ENCODE measurements around the gene GRID1. TPM values are rescaled to one million over a fixed set of nuclear protein-coding genes. Genes with fewer than 3 reads are reported as not detected.

Gene GRID1
- total and polyA plus RNA-seq, 10 of the 15 experiments (the other 5 are each of a cell fraction or from before 2014, with no cell fraction given), result 0.04 to 0.62 (median 0.08) TPM; not detected in 5

GRCh38 chr10:85902051-85902450, 464.5 kb downstream of the GRID1 start:
- H3K4me2 ChIP-seq (ENCODE audit: control insufficient read depth, insufficient read depth), result no peak overlapping the region
- in situ Hi-C loops (cut with MboI), result no loop called here
- RAD21 ChIA-PET (ENCODE audit: unreplicated experiment), result no interaction called here
- ATAC-seq (no peak), FAIRE-seq (no peak), DNase-seq (ENCODE audit: low read depth, low spot score) (no peak)
- H3K9me3 ChIP-seq (replicated peaks; ENCODE audit: control insufficient read depth, insufficient read depth, low read length), result no peaks in the 10 kb centered on the region; the same call in 2 of the 3 replicates
- SMC1A ChIA-PET (ENCODE audit: uncharacterized antibody, unreplicated experiment), result interaction anchor here (0.7 to 1.1 kb wide), 3 partner anchors 12 to 32 kb away, joined by 3 read pairs; no protein-coding TSS in a partner anchor
- H2AFZ ChIP-seq (ENCODE audit: control insufficient read depth, low read depth, low read length), result no peak overlapping the region
- H3K79me2 ChIP-seq (ENCODE audit: control insufficient read depth, insufficient read depth, low read length), result no peaks in the 10 kb centered on the region
- BruUV-seq (replicated peaks), result no TSS peak
- H3K27ac ChIP-seq (ENCODE audit: control insufficient read depth, insufficient read depth), result no peak overlapping the region
- intact Hi-C loops (cut with micrococcal nuclease; ENCODE audit: unreplicated experiment), result no loop called here
- POLR2A ChIA-PET, result no interaction called here
- H3K4me1 ChIP-seq (ENCODE audit: control insufficient read depth, insufficient read depth, low read length), result no peaks in the 10 kb centered on the region
- 29% methylated on average over 5 of the region's 5 CpGs for WGBS (ENCODE audit: insufficient coverage, insufficient replicate concordance, low lambda C conversion rate, missing lambda C conversion rate)
- no peaks in the 10 kb centered on the region for H3K27me3 ChIP-seq (replicated peaks in 1 of 2; ENCODE audit: control insufficient read depth in 2 of 2, insufficient read depth in 2 of 2, low read length in 1 of 2)
- TF ChIP-seq SMC3 (IDR thresholded peaks at IDR 0.05; ENCODE audit: borderline replicate concordance, low read length) (no peak), JUNB (IDR thresholded peaks at IDR 0.05) (no peak), KAT2A (conservative IDR thresholded peaks at IDR 0.05; ENCODE audit: control insufficient read depth, low read depth, low read length) (no peak), TCF7 (IDR thresholded peaks at IDR 0.05; ENCODE audit: borderline replicate concordance) (no peak), ETV6 (conservative IDR thresholded peaks at IDR 0.05 in 1 of 2, IDR thresholded peaks at IDR 0.05 in 1 of 2; ENCODE audit: borderline replicate concordance in 1 of 2, low read depth in 1 of 2) (no peak), USF1 (IDR thresholded peaks at IDR 0.05; ENCODE audit: borderline replicate concordance, extremely low read length, insufficient read depth, low read depth, low read length) (no peak), HDAC2 (IDR thresholded peaks at IDR 0.05) (no peak), PKNOX1 (IDR thresholded peaks at IDR 0.05) (no peak), SIN3A (IDR thresholded peaks at IDR 0.05; ENCODE audit: low read depth, low read length) (no peak), NFYA (IDR thresholded peaks at IDR 0.05; ENCODE audit: borderline replicate concordance, low read depth, low read length) (no peak), FOXK2 (IDR thresholded peaks at IDR 0.05) (no peak), STAT1 (conservative IDR thresholded peaks at IDR 0.05) (no peak)
- TF ChIP-seq, protein P1, sequence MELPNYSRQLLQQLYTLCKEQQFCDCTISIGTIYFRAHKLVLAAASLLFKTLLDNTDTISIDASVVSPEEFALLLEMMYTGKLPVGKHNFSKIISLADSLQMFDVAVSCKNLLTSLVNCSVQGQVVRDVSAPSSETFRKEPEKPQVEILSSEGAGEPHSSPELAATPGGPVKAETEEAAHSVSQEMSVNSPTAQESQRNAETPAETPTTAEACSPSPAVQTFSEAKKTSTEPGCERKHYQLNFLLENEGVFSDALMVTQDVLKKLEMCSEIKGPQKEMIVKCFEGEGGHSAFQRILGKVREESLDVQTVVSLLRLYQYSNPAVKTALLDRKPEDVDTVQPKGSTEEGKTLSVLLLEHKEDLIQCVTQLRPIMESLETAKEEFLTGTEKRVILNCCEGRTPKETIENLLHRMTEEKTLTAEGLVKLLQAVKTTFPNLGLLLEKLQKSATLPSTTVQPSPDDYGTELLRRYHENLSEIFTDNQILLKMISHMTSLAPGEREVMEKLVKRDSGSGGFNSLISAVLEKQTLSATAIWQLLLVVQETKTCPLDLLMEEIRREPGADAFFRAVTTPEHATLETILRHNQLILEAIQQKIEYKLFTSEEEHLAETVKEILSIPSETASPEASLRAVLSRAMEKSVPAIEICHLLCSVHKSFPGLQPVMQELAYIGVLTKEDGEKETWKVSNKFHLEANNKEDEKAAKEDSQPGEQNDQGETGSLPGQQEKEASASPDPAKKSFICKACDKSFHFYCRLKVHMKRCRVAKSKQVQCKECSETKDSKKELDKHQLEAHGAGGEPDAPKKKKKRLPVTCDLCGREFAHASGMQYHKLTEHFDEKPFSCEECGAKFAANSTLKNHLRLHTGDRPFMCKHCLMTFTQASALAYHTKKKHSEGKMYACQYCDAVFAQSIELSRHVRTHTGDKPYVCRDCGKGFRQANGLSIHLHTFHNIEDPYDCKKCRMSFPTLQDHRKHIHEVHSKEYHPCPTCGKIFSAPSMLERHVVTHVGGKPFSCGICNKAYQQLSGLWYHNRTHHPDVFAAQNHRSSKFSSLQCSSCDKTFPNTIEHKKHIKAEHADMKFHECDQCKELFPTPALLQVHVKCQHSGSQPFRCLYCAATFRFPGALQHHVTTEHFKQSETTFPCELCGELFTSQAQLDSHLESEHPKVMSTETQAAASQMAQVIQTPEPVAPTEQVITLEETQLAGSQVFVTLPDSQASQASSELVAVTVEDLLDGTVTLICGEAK (IDR thresholded peaks at IDR 0.05; ENCODE audit: borderline replicate concordance), result no peak
- no peaks in the 10 kb centered on the region for H4K20me1 ChIP-seq (ENCODE audit: control insufficient read depth, insufficient read depth)
- no peak overlapping the region for H3K4me3 ChIP-seq
- CTCF ChIA-PET, result interaction anchor here (1.8 kb wide), 1 partner anchor 21 kb away, joined by 5 read pairs; no protein-coding TSS in a partner anchor
- no peaks in the 10 kb centered on the region for H3K36me3 ChIP-seq (ENCODE audit: control insufficient read depth in 2 of 2, insufficient read depth in 2 of 2, low read length in 1 of 2)
- H3K9ac ChIP-seq (ENCODE audit: control insufficient read depth, insufficient read depth, low read length), result no peak overlapping the region
